ENCODE data around the gene PDIA6.

- no peak for TF ChIP-seq POLR2A (IDR thresholded peaks at IDR 0.05)
- no peak for TF ChIP-seq CTCF (IDR thresholded peaks at IDR 0.05)
Measured at GRCh38 chr2:10738192-10738591, 74.4 kb downstream of the PDIA6 start.
